Tibial nerve (tissue), 4 donors: ENCODE data around the gene PLPPR3. TPM values are rescaled to one million over a fixed set of nuclear protein-coding genes. Genes with fewer than 3 reads are reported as not detected.

Experiments used
- DNase-seq, 2 donors: peaks; one replicate each; pipeline ENCODE4 v3.0.0-alpha.2; 2019; ENCODE audit warnings: low spot score in 2 of 2
- H3K27ac ChIP-seq, 4 donors: fragments of 200-600 bp; sonication (generic) in 3 of 4; one replicate each; pipeline ENCODE4 v1.5.1; 2017 to 2019; ENCODE audit warnings: mild to moderate bottlenecking in 1 of 4
- H3K27me3 ChIP-seq, 2 donors: fragments of 200-600 bp; sonication (generic) in 1 of 2; one replicate each; pipeline versions ENCODE4 v1.5.1 to v1.6.0; 2017 to 2019
- H3K36me3 ChIP-seq, 3 donors: fragments of 200-600 bp; sonication (generic); one replicate each; pipeline ENCODE4 v1.5.1; 2018 to 2019
- H3K4me1 ChIP-seq, 4 donors: fragments of 200-600 bp; sonication (generic) in 3 of 4; one replicate each; pipeline ENCODE4 v1.5.1; 2017 to 2019
- H3K4me3 ChIP-seq, 4 donors: fragments of 200-600 bp; sonication (generic) in 3 of 4; one replicate each; pipeline ENCODE4 v1.5.1; 2017 to 2019; ENCODE audit warnings: mild to moderate bottlenecking in 1 of 4, moderate library complexity in 1 of 4
- H3K9me3 ChIP-seq, 4 donors: fragments of 200-600 bp; sonication (generic) in 3 of 4; one replicate each; pipeline ENCODE4 v1.5.1; 2017 to 2019
- EP300 ChIP-seq, 2 donors: sonication (generic); formaldehyde crosslinking; IDR thresholded peaks; one replicate each; pipeline ENCODE4 v1.6.1; 2017; ENCODE audit warnings: antibody characterized with exemption in 2 of 2, mild to moderate bottlenecking in 1 of 2
- POLR2A ChIP-seq, 2 donors: fragments of 450-650 bp; IDR thresholded peaks; one replicate each; pipeline ENCODE4 v1.6.1; 2017; ENCODE audit warnings: antibody characterized with exemption in 2 of 2, mild to moderate bottlenecking in 2 of 2, moderate library complexity in 2 of 2
- WGBS, 2 donors: methylation state at CpG; one replicate each; pipeline ENCODE4 v1.1.5; 2018; 5-methylcytosine and 5-hydroxymethylcytosine counted together
- total RNA-seq, 4 donors: library from RNA; depleted of rRNA; stranded (reverse); fragments of >200 nt; gene quantifications; one replicate each; pipeline ENCODE4 v1.1.0, GENCODE V29; 2016
- TF ChIP-seq, protein P1 (sequence below), 5 experiments: fragments of 200-600 bp in 3 of 5; fragments of 450-650 bp in 2 of 5; sonication (generic) in 3 of 5; IDR thresholded peaks; one replicate each; pipeline ENCODE4 v1.5.1; 2016 to 2019; ENCODE audit warnings: antibody characterized with exemption in 5 of 5, mild to moderate bottlenecking in 3 of 5, moderate library complexity in 2 of 5

PLPPR3 gene
- total RNA-seq, 4 donors from 2014 or later, result not detected

DNA sequence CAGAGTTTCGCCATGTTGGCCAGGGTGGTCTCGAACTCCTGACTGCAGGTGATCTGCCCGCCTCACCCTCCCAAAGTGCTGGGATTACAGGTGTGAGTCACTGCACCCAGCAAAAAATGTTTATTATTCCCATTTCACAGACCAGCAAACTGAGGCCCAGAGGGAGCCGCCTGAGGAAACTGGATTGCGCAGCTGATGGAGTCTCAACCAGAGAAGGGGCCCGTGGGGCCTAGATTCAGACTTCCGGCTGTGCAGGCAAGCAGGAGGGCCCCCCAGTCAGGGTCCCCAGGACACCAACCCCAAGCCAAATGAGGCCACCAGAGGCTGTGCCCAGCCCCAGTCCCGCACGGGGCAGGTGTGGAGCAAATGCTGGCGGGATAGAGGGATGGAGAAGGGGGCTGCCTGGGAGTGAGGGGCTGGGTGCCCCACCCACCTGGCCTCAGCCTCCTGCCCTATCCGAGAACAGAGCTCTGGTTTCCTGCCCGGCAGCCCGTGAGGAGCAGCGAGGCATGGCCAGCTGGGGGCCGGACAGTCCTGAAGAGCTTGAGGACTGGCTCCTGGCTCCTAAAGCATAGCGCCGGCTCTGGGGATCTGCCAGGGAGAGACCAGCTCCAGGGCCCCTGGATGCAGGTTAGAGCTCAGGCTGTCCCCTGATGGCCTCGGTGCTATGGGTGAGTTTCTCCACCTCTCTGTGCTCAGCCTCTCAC, 48.9 kb downstream of the PLPPR3 start:
- Histone ChIP-seq H3K4me3 (no peak overlapping the region), H3K9me3 (no peaks in the 10 kb centered on the region), H3K36me3 (no peaks in the 10 kb centered on the region), H3K27me3 (no peaks in the 10 kb centered on the region), H3K27ac (no peak overlapping the region), H3K4me1 (peaks cover 0 to 15% (median 0%) of the 10 kb centered on the region in 4 donors)
- no peak for DNase-seq
- 67 to 79% methylated on average over 14 to 18 of the region's 18 CpGs for whole genome bisulfite sequencing, 2 donors
- TF ChIP-seq POLR2A (IDR thresholded peaks at IDR 0.05), result no peak
- TF ChIP-seq EP300 (IDR thresholded peaks at IDR 0.05), result no peak

DNA sequence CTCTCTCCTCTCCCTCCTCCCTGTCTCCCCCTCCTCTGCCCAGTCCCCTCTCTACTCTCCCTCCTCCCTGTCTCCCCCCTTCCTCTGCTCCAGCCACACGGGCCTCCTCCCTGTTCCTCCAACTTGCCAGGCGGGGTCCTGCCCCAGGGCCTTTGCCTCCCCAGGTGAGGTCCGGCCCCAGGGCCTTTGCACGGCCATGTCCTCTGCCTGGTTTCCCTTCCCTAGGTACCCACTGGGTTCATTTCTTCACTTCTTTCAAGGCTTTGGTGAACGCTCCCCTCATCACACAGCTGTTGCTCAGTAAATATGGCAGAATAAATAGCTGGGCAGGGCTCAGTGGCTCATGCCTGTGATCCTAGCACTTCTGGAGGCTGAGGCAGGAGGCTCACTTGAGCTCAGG, 49.7 kb downstream of the PLPPR3 start:
- H3K27me3 ChIP-seq, result no peaks in the 10 kb centered on the region
- 85 to 86% methylated on average over 5 of the region's 5 CpGs for WGBS, 2 donors

DNA sequence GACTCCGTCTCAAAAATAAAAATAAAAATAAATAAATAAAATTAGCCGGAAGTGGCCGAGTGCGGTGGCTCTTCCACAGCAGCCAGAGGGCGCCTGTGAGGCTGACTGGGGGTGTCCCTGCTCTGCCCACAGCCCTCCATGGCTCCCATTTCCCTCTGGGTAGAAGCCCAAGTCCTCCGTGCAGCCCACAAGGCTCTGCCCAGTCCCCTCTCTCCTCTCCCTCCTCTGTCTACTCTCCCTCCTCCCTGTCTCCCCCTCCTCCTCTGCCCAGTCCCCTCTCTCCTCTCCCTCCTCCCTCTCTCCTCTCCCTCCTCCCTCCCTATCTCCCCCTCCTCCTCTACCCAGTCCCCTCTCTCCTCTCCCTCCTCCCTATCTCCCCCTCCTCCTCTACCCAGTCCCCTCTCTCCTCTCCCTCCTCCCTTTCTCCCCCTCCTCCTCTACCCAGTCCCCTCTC, 50.4 kb downstream of the PLPPR3 start:
- Histone ChIP-seq H3K27ac (no peak overlapping the region), H3K27me3 (no peaks in the 10 kb centered on the region), H3K4me1 (peaks cover 0 to 15% (median 0%) of the 10 kb centered on the region in 4 donors), H3K4me3 (no peak overlapping the region), H3K36me3 (no peaks in the 10 kb centered on the region), H3K9me3 (no peaks in the 10 kb centered on the region)
- WGBS, 2 donors, result 15 to 26% methylated on average over 6 of the region's 6 CpGs
- no peak for DNase-seq
- no peak for TF ChIP-seq POLR2A (IDR thresholded peaks at IDR 0.05)
- TF ChIP-seq, protein P1, sequence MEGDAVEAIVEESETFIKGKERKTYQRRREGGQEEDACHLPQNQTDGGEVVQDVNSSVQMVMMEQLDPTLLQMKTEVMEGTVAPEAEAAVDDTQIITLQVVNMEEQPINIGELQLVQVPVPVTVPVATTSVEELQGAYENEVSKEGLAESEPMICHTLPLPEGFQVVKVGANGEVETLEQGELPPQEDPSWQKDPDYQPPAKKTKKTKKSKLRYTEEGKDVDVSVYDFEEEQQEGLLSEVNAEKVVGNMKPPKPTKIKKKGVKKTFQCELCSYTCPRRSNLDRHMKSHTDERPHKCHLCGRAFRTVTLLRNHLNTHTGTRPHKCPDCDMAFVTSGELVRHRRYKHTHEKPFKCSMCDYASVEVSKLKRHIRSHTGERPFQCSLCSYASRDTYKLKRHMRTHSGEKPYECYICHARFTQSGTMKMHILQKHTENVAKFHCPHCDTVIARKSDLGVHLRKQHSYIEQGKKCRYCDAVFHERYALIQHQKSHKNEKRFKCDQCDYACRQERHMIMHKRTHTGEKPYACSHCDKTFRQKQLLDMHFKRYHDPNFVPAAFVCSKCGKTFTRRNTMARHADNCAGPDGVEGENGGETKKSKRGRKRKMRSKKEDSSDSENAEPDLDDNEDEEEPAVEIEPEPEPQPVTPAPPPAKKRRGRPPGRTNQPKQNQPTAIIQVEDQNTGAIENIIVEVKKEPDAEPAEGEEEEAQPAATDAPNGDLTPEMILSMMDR (IDR thresholded peaks at IDR 0.05), result peak; percentile 5 to 38 (median 29)

More for the DNA sequence above, 49.7 kb downstream of the PLPPR3 start:
- Histone ChIP-seq H3K9me3 (no peaks in the 10 kb centered on the region), H3K4me1 (peaks cover 0 to 15% (median 0%) of the 10 kb centered on the region in 4 donors), H3K36me3 (no peaks in the 10 kb centered on the region), H3K27ac (no peak overlapping the region), H3K4me3 (no peak overlapping the region)
- TF ChIP-seq, protein P1 (IDR thresholded peaks at IDR 0.05), result no peak
- TF ChIP-seq POLR2A (IDR thresholded peaks at IDR 0.05) (no peak), EP300 (IDR thresholded peaks at IDR 0.05) (no peak)
- no peak for DNase-seq

DNA sequence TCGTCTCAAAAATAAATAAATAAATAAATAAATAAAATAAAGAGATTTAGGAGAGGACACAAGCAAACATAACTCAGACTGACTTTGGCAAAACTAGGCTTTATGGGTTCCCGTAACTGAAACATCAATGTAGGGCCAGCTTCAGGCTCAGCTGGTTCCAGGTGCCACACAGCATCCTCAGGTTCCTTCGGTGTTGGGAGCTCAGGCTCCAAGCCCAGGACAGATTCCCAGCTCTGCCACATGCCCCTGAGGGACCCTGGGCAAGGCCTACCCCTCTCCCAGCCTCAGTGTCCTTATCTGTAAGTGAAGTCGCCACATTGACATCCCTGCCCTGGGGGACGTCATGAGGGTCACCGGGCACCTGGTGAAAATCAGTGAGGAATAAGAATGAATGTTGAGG, 52.1 kb downstream of the PLPPR3 start:
- H3K36me3 ChIP-seq, result no peaks in the 10 kb centered on the region
- no peak for DNase-seq
- no peak overlapping the region for H3K4me3 ChIP-seq
- no peak overlapping the region for H3K27ac ChIP-seq
- WGBS, 2 donors, result 84 to 88% methylated on average over 6 of the region's 6 CpGs
- peaks cover 0 to 15% (median 0%) of the 10 kb centered on the region in 4 donors for H3K4me1 ChIP-seq
- no peaks in the 10 kb centered on the region for H3K27me3 ChIP-seq
- TF ChIP-seq EP300 (IDR thresholded peaks at IDR 0.05), result no peak
- TF ChIP-seq, protein P1 (IDR thresholded peaks at IDR 0.05), result no peak
- TF ChIP-seq POLR2A (IDR thresholded peaks at IDR 0.05), result no peak
- H3K9me3 ChIP-seq, result no peaks in the 10 kb centered on the region

DNA sequence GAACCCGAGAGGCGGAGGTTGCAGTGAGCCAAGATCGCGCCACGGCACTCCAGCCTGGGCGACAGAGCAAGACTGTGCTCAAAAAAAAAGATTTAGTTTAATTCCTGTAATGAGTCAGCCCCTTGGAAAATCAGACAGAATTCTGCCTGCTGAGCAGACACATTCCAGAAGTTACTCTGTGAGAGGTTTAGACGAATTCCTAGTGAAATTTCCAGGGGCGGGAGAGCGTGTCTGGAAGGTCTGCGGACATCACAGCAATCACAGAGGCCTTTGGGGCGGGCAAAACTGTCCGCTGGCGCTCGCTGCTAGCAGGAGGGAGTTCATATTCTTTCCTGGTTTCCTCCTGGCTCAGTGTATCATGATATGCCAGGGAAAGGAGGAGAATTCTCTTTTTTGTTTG, 53.3 kb downstream of the PLPPR3 start:
- H3K4me3 ChIP-seq, result no peak overlapping the region
- TF ChIP-seq, protein P1 (IDR thresholded peaks at IDR 0.05), result no peak
- TF ChIP-seq POLR2A (IDR thresholded peaks at IDR 0.05), result no peak
- no peak for TF ChIP-seq EP300 (IDR thresholded peaks at IDR 0.05)
- no peaks in the 10 kb centered on the region for H3K36me3 ChIP-seq
- H3K4me1 ChIP-seq, result peaks cover 0 to 15% (median 0%) of the 10 kb centered on the region in 4 donors
- H3K9me3 ChIP-seq, result no peaks in the 10 kb centered on the region
- H3K27me3 ChIP-seq, result no peaks in the 10 kb centered on the region
- H3K27ac ChIP-seq, result peak overlapping the region in 2 of 4 donors; percentile 4 to 33
- DNase-seq, result no peak
- 44 to 45% methylated on average over 14 of the region's 14 CpGs for WGBS, 2 donors
